ENCODE data around the gene FAM83B. TPM values are rescaled to one million over a fixed set of nuclear protein-coding genes. Genes with fewer than 3 reads are reported as not detected.
"Not testable (repeated sequence)": the region's sequence is repeated elsewhere in the genome, so short reads cannot be mapped to it uniquely, and the experiment has no call there.

Gene FAM83B
- total RNA-seq, 1 donor from 2014 or later, result not detected

GRCh38 chr6:54970337-54970736 is 123.8 kb downstream of the FAM83B start:
- DNase-seq (ENCODE audit: low spot score), result no peak
- Mint-ChIP-seq H3K36me3 (ENCODE audit: low read depth) (no peaks in the 10 kb centered on the region), H3K9me3 (ENCODE audit: low read depth) (peaks cover 3% of the 10 kb centered on the region), H3K4me3 (ENCODE audit: unreplicated experiment) (no peak overlapping the region), H3K4me1 (ENCODE audit: low read depth) (no peaks in the 10 kb centered on the region), H3K27me3 (ENCODE audit: low read depth) (no peaks in the 10 kb centered on the region), H3K27ac (ENCODE audit: unreplicated experiment) (no peak overlapping the region)
- TF ChIP-seq CTCF (IDR thresholded peaks at IDR 0.05), result no peak

GRCh38 chr6:54971825-54972224 is 125.3 kb downstream of the FAM83B start:
- H3K9me3 Mint-ChIP-seq (ENCODE audit: low read depth), result peaks cover 3% of the 10 kb centered on the region

GRCh38 chr6:54979161-54979560 is 132.6 kb downstream of the FAM83B start:
- not testable (repeated sequence) for H3K4me1 Mint-ChIP-seq (ENCODE audit: low read depth); H3K36me3 Mint-ChIP-seq (ENCODE audit: low read depth); H3K27ac Mint-ChIP-seq (ENCODE audit: unreplicated experiment); H3K27me3 Mint-ChIP-seq (ENCODE audit: low read depth); H3K4me3 Mint-ChIP-seq (ENCODE audit: unreplicated experiment)
- DNase-seq (ENCODE audit: low spot score), result peak; percentile 80
- peaks cover 10% of the 10 kb centered on the region for H3K9me3 Mint-ChIP-seq (ENCODE audit: low read depth)

More at GRCh38 chr6:54971825-54972224, 125.3 kb downstream of the FAM83B start:
- H3K4me1 Mint-ChIP-seq (ENCODE audit: low read depth), result no peaks in the 10 kb centered on the region
- H3K27me3 Mint-ChIP-seq (ENCODE audit: low read depth), result no peaks in the 10 kb centered on the region
- H3K36me3 Mint-ChIP-seq (ENCODE audit: low read depth), result no peaks in the 10 kb centered on the region
- H3K27ac Mint-ChIP-seq (ENCODE audit: unreplicated experiment), result no peak overlapping the region
- TF ChIP-seq CTCF (IDR thresholded peaks at IDR 0.05), result no peak
- DNase-seq (ENCODE audit: low spot score), result no peak
- H3K4me3 Mint-ChIP-seq (ENCODE audit: unreplicated experiment), result no peak overlapping the region

GRCh38 chr6:54980511-54981275 is 134.1 kb downstream of the FAM83B start:
- Mint-ChIP-seq H3K36me3 (ENCODE audit: low read depth) (no peaks in the 10 kb centered on the region), H3K9me3 (ENCODE audit: low read depth) (peaks cover 22% of the 10 kb centered on the region), H3K27ac (ENCODE audit: unreplicated experiment) (no peak overlapping the region), H3K4me3 (ENCODE audit: unreplicated experiment) (no peak overlapping the region), H3K27me3 (ENCODE audit: low read depth) (no peaks in the 10 kb centered on the region), H3K4me1 (ENCODE audit: low read depth) (peaks cover 7% of the 10 kb centered on the region)
- TF ChIP-seq CTCF (IDR thresholded peaks at IDR 0.05), result no peak
- DNase-seq (ENCODE audit: low spot score), result no peak

- no peak overlapping the region for H3K4me3 Mint-ChIP-seq (ENCODE audit: unreplicated experiment)
- no peaks in the 10 kb centered on the region for H3K36me3 Mint-ChIP-seq (ENCODE audit: low read depth)
- H3K27me3 Mint-ChIP-seq (ENCODE audit: low read depth), result no peaks in the 10 kb centered on the region
- H3K9me3 Mint-ChIP-seq (ENCODE audit: low read depth), result peaks cover 22% of the 10 kb centered on the region
- TF ChIP-seq CTCF (IDR thresholded peaks at IDR 0.05), result no peak
- H3K4me1 Mint-ChIP-seq (ENCODE audit: low read depth), result peaks cover 7% of the 10 kb centered on the region
- no peak overlapping the region for H3K27ac Mint-ChIP-seq (ENCODE audit: unreplicated experiment)
- no peak for DNase-seq (ENCODE audit: low spot score)
Measured at GRCh38 chr6:54981276-54981609, 134.7 kb downstream of the FAM83B start.

GRCh38 chr6:54981647-54982046 is 135.1 kb downstream of the FAM83B start:
- no peaks in the 10 kb centered on the region for H3K27me3 Mint-ChIP-seq (ENCODE audit: low read depth)
- no peak for DNase-seq (ENCODE audit: low spot score)
- no peak overlapping the region for H3K27ac Mint-ChIP-seq (ENCODE audit: unreplicated experiment)
- H3K4me3 Mint-ChIP-seq (ENCODE audit: unreplicated experiment), result no peak overlapping the region
- peaks cover 7% of the 10 kb centered on the region for H3K4me1 Mint-ChIP-seq (ENCODE audit: low read depth)
- H3K9me3 Mint-ChIP-seq (ENCODE audit: low read depth), result peaks cover 26% of the 10 kb centered on the region
- H3K36me3 Mint-ChIP-seq (ENCODE audit: low read depth), result no peaks in the 10 kb centered on the region
- TF ChIP-seq CTCF (IDR thresholded peaks at IDR 0.05), result no peak
